Mesenteric fat pad (tissue), 1 donor: ENCODE results near the gene GOLGA6L10. TPM values are rescaled to one million over a fixed set of nuclear protein-coding genes. Genes with fewer than 3 reads are reported as not detected.
A peak's percentile ranks its signal among the peaks of the same experiment; 100 is the strongest.
"Not testable (repeated sequence)": the region's sequence is repeated elsewhere in the genome, so short reads cannot be mapped to it uniquely, and the experiment has no call there.

ENCODE experiments used
- DNase-seq: peaks from one replicate; pipeline ENCODE4 v3.0.0-alpha.2; 2020; ENCODE audit warnings: low spot score
- total RNA-seq: library from RNA; stranded (reverse); fragmentation: NEBNext Ultra II Directional; extraction: Animal tissue kit (Norgen Biotek cat#: 25700); gene quantifications from one replicate; pipeline ENCODE4 v1.2.1, GENCODE V29; 2021
- donor health status: DM: yes; HTN: yes; CAD: no.

GOLGA6L10 gene
- total RNA-seq, 1 donor from 2014 or later = 0.77 TPM

- not testable (repeated sequence) for DNase-seq
Observed at GRCh38 chr15:82343851-82344250, 5.4 kb downstream of the GOLGA6L10 start.

- DNase-seq = not testable (repeated sequence)
Observed at GRCh38 chr15:82342632-82343374, 6.5 kb downstream of the GOLGA6L10 start.

GRCh38 chr15:82338573-82338972 is 10.7 kb downstream of the GOLGA6L10 start:
- not testable (repeated sequence) for DNase-seq

- DNase-seq = not testable (repeated sequence)
Observed at GRCh38 chr15:82338053-82338452, 11.2 kb downstream of the GOLGA6L10 start.

- DNase-seq = not testable (repeated sequence)
Observed at GRCh38 chr15:82337051-82337450, 12.2 kb downstream of the GOLGA6L10 start.

- peak; percentile 47 for DNase-seq
Observed at GRCh38 chr15:82336180-82336647, 13.1 kb downstream of the GOLGA6L10 start.

- not testable (repeated sequence) for DNase-seq
Observed at GRCh38 chr15:82335006-82335405, 14.3 kb downstream of the GOLGA6L10 start.

- DNase-seq = peak; percentile 74
Observed at GRCh38 chr15:82334554-82334932, 14.7 kb downstream of the GOLGA6L10 start.

- peak; percentile 64 for DNase-seq
Observed at GRCh38 chr15:82333603-82334553, 15.4 kb downstream of the GOLGA6L10 start.

GRCh38 chr15:82332711-82333602 is 16.3 kb downstream of the GOLGA6L10 start:
- not testable (repeated sequence) for DNase-seq

GRCh38 chr15:82331576-82332304 is 17.5 kb downstream of the GOLGA6L10 start:
- not testable (repeated sequence) for DNase-seq

- DNase-seq = not testable (repeated sequence)
Observed at GRCh38 chr15:82330921-82331320, 18.4 kb downstream of the GOLGA6L10 start.

GRCh38 chr15:82329039-82329438 is 20.2 kb downstream of the GOLGA6L10 start:
- not testable (repeated sequence) for DNase-seq

GRCh38 chr15:82327372-82327771 is 21.9 kb downstream of the GOLGA6L10 start:
- not testable (repeated sequence) for DNase-seq

GRCh38 chr15:82326896-82327295 is 22.4 kb downstream of the GOLGA6L10 start:
- peak; percentile 88 for DNase-seq

- DNase-seq = peak; percentile 86
Observed at GRCh38 chr15:82325646-82326045, 23.6 kb downstream of the GOLGA6L10 start.

- DNase-seq = peak; percentile 41
Observed at GRCh38 chr15:82324831-82325230, 24.4 kb downstream of the GOLGA6L10 start.

- DNase-seq = not testable (repeated sequence)
Observed at GRCh38 chr15:82322488-82322887, 26.8 kb downstream of the GOLGA6L10 start.

- peak; percentile 37 for DNase-seq
Observed at GRCh38 chr15:82320861-82321260, 28.4 kb downstream of the GOLGA6L10 start.
